ENCODE results near the gene TMEM59L.
A peak's percentile ranks its signal among the peaks of the same experiment; 100 is the strongest.
"Not testable (repeated sequence)": the region's sequence is repeated elsewhere in the genome, so short reads cannot be mapped to it uniquely, and the experiment has no call there.

TMEM59L gene

DNA sequence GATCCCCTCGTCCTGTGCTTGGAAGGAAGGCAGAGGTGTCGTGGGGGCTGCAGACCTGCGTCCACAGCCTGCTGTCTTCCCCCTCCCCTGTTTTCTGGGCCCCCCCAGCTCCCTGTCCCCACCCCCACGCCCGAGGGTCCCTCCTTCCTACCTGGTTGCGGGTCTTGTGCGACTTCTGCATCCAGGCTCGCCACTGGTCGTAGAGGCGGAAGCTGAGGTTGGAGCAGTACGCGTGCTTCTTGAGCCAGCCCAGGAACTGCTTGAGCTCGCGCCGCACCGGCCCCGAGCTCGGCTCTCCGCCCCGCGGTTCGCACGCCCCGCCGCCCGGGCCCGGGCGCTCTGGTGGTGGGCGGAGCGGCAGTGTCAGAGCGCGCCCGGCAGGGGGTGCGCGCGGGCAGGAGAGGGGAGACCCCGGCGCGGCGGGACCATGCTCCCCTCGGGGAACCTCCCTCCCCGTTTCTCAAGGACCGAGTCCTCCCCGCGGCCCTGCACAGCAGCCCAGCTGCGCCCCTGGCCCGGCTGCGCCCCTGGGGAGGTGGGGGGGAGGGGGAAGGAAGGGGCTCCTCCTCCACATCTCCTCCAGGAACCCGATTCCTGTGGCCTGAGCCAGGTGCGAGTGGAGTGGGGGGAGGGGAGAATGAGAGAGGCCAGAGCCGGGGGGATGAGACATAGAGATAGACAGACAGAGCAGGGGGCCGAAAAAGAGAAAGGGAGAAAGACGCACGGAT, 18.4 kb upstream of the TMEM59L start:
- DNase-seq = peak; percentile 87

- DNase-seq = peak; percentile 78
Measured at GRCh38 chr19:18594824-18595373, 17.8 kb upstream of the TMEM59L start.

- DNase-seq = no peak
Measured at GRCh38 chr19:18595475-18595874, 17.2 kb upstream of the TMEM59L start.

DNA sequence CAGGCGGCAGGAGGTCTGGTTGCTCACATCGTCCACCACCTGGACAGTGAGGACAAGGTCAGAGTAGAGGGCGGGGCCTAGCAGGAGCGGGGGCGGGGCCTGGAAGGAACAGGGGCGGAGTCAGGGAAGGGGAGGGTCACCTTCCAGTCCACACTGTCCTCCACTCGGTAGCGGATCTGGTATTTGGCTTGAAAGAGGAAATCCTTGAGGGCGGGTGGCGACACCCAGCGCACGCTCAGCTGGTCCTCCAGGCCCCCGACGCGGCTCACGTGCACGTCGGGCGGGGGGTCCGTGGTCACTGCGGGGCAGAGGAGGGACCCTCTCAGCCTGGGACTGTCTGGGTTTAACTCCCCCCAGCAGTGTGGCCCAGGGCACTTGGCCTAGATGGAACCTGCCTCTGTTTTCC, 15.9 kb upstream of the TMEM59L start:
- DNase-seq = no peak

GRCh38 chr19:18597809-18598660, 14.6 kb upstream of the TMEM59L start:
- no peak for DNase-seq

DNA sequence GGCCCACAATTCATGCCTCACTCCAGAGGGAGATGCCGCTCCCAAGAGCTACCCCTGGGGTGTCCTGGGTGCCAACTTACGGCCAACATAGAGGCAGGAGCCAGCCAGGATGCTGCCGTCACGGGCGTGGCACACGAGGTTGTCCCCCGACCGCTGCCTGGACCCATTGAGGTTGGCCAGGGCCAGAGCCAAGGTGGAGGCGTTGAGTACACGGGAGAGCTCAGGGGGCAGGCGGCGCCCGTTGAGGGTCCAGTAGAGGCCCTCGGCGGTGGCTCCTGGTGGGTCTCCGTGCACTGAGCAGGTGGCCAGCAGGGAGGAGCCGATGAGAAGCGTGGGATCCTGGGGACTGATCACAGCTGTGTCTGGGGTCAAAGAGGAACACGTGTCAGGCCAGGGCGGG, 13.2 kb upstream of the TMEM59L start:
- DNase-seq = no peak

DNA sequence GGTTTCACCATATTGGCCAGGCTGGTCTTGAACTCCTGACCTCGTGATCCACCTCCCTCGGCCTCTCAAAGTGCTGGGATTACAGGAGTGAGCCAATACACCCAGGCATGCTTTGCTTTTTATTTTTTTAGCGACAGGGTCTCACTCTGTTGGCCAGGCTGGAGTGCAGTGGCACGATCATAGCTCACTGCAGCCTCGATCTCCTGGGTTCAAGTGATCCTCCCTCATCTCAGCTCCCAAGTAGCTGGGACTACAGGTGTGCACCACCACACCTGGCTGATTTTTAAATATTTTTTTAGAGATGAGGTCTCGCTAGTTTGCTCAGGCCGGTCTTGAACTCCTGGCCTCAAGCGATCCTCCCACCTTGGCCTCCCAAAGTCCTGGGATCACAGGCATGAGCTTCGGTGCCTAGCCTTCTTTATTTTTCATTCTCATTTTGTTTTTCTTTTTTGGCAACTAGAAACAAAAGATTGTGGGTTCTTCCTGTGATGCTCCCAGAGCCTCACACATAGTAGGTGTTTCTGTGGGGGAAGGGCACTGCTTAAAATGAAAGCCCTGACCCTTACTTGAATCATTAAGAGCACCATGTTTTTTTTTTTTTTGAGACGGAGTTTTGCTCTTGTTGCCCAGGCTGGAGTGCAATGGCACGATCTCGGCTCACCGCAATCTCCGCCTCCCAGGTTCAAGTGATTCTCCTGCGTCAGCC, 11.8 kb upstream of the TMEM59L start:
- not testable (repeated sequence) for DNase-seq

DNA sequence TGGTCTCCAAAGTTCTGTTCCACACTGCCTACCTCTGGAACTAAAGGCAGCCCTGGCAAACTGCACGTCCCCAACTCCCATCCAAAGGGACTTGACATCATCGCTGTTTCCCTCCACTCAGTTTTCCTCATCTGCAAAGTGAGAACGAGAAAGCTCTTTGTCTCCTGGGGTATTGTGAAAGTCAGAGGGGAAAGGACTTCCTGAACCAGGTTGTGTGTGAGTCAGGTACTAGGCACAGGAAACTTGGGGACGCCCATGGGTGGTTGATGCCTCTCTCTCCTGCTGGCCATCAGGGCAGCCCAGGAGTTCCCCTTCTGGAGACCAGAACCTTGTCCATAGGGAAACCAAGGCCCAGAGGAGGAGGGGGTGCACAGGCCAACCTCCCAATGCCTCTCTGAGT, 10.8 kb upstream of the TMEM59L start:
- no peak for DNase-seq

DNA sequence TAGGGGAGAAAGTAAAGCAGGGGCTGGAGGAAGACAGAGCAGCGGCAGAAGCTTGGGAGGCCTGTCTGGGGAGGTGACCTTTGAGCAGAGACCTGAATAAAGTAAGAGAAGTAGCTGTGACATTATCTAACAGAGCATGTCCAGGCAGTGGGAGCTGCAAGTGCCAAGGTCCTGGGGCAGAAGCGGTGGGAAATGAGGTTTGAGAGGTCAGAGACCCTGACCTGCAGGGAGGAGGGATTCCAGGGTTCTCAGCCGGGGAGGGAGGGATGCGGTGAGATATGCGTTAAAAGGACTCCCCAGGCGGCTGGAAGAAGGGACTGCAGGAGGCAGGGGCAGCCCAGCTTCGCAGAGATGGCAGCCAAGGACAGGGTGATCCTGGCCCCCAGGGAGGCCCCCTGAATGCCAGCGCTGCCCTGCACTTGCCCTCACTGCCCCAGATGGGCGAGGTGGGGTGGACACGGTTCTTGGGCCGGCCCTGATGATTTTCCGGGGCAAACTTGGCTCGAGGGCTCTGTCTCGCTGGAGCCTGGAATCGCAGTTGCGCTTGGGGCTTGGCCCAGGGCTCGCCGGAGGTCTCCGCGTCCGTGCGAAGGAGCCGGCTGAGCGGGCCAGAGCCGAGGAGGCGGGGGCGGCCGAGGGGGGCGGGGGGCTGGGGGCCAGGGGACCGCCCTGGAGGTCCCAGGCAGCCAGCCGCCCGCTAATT, 9.3 kb upstream of the TMEM59L start:
- DNase-seq = no peak

DNA sequence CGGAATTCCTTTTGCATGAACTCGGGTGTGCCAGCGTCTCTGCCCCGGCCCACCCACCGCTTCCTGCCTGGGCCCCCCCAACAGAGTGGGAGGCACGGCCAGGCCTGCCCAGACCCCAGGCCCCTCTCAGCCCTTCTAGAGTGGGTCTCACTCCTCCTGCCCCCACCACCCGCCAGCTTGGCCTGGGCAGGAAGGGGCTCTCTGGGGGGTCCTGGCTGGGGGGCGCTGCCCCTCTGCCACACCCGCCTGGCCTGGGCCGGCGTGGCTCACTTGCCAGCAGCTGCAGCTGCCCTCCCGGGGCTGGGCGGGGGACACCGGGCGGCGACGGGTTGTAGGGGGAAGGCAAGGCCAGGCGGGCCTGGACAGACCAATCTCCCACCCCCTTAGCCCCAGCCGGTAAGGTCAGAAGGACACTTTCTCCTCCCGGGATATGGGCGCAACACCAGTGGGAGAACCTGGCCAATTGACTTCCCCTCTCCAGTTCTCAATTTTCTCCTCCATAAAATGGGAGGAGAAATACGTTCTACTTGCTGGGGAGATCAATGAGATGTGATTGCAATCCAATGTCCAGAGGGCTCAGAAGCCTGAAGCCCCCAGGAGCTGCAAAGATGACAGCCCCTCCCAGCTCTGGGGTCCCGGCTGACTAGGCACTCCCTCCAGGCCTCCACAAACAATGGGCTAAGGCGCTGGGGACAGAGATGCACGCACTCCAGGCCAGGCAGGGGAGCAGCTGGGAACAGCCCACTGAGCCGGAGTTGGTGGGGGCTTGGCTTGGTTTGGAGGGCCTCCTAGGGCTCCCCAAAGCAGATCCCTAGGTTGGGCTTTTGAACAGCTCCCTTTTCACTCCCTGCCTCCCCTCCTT, 8.5 kb upstream of the TMEM59L start:
- no peak for DNase-seq

GRCh38 chr19:18604820-18605159, 7.9 kb upstream of the TMEM59L start:
- DNase-seq = no peak

GRCh38 chr19:18605196-18605545, 7.5 kb upstream of the TMEM59L start:
- DNase-seq = no peak

DNA sequence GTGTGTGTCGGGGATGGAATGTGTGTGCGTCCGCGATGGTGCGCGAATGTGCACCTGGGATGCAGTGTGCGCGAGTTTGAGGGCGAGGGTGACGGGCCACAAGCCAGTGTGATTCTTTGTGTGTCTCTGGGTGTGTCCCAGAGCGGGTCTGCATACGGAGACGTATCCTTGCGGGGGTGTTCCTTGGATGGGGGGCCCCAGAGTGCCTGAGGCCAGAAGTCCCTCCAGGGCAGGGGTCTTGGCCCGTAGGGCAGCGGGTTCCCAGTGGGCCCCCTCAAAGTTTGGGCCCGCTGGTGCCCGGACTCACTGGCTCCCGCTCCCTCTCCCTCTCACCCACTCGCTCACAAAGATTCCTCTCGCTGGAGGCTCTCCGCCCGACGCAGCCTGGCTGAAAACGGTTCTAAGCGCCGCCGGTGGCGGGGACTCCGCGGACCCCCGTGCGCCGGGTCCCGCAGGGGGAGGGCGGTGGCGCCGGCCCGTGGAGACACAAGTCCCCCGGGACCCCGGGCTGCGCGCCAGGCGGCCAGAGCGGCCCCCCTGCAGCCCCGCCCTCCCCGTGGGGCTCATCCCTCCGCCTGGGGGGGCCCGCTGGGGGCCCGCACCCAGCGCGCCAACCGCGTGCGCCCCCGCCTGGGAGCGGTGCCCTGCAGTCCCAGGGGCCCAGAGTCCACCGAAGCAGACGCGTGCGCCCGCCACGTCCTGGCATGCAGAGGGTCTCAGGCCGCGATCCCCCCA, 7.0 kb upstream of the TMEM59L start:
- no peak for DNase-seq

GRCh38 chr19:18606281-18607225, 6.1 kb upstream of the TMEM59L start, which contains the start of gene CRLF1:
Gene CRLF1, minus strand, starts transcription at chr19:18606799. Its CDS starts 143 bp downstream, at chr19:18606656.
- DNase-seq = no peak

DNA sequence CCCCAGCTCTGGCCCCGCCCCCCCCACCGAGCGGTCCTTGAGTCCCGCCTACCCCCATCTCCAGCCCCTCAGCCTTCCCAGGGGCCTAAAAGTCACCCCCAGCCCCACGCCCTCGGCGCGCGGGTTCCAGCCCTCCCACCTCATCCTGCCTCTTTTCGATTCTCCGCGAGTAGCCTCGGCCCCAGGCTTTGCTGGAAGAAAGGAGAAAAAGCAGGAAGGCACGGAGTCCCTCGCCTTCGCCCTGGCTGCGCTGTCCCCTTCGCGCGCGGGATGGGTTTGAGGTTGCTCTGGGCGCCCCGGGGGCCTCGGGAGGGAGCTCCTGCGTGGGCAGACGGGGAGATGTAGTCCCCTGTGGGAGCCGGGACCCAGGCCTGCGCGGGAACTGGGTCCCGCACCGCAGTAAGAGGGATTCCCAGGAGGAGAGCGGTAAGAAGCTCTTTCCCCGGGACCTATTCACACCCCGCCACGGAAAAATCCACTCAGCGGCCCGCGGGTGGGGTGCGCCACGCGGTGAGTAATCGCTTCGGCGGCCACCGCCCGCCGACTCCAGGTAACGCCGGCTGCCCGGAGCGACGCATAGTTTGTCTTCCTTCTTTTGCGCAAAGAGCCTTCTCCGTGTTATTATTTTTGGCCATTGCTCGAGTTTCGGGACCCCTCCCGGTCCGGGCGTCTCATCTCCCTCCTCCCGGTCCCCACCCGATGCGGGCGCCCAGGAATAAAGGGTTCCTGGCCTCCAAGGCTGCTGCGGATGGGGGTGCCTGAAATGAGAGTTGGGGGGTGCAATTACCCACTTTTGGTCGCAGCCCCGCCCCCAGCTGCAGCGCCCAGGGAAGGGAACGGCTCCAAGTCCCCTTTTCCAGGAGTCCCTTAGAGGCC, 5.2 kb upstream of the TMEM59L start:
- DNase-seq = no peak

DNA sequence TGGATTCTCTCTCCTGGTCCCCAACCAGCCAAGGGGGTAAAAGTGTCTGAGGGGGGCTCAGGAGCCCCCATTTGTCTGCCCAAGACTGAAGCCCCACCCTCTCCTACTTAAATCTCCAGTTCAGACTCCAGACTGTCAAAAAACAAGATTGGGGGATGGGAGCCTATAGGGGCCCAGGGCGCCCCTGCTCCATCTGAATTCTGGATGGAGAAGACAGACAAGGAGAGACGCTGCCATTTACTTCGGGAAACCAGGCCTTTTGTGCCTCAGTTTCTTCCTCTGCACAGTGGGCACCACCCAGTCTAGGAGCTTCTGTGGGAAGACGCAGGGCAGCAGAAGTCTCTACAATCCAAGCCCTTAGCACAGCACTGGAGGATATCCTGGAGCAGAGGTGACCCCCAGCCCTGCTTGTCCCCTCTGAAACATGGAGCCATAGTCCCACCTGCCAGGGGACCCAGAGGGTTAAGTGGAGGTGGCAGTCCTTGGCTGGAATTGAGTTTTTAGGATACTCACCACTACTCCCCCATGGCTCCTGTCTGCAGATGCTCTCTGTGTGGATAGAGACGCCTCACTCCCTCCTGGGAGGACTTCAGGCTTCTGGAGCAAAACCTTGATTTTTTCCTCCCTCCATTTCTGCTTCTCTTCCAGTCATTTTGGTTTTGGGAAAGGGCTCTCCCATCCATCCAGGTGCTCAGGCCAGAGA, 4.4 kb upstream of the TMEM59L start:
- no peak for DNase-seq

- DNase-seq = no peak
Measured at GRCh38 chr19:18608805-18609716, 3.6 kb upstream of the TMEM59L start.
